GM19239 (cell line): ENCODE data around the gene WDR36.

Experiments
- DNase-seq: peaks from one replicate; pipeline ENCODE4 v3.0.0; 2011; ENCODE audit warnings: low spot score; ENCODE audit not compliant: insufficient read length
- FAIRE-seq: peaks from 2 replicates; lab custom pipeline; 2011; peaks lifted over from hg19 to GRCh38; lab: Jason Lieb, UNC

The WDR36 gene

DNA sequence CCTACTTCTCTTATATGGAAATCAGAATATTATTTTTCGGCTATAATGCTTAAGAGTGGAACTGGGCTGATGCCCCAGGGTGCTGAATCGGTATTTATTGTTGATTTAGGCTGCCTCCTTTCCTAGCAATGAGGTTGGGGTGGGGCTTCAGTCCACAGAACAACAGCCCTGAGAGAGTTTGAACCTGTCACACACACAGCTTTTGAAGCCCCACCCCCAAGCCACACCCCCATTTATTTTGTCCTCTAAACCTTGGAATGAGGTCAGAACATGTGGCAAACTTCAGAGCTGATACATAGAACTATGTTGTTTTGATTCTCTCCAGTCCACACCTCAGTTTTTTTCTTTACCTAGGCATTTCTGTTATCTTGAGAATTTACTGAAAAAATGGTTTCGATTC is 80.4 kb downstream of the WDR36 start:
- FAIRE-seq = no peak
- no peak for DNase-seq

- FAIRE-seq = no peak
- no peak for DNase-seq
Measured at GRCh38 chr5:111173476-111173875, 81.3 kb downstream of the WDR36 start.
